GM19324 (cell line): ENCODE measurements around the gene TERT.

ENCODE experiments used
- ATAC-seq: cut with Tn5 transposase; IDR thresholded peaks from one replicate; pipeline ENCODE4 v1.9.1; 2021; ENCODE audit warnings: mild to moderate bottlenecking, moderate library complexity; ENCODE audit not compliant: unreplicated experiment, low FRiP score

Gene TERT

DNA sequence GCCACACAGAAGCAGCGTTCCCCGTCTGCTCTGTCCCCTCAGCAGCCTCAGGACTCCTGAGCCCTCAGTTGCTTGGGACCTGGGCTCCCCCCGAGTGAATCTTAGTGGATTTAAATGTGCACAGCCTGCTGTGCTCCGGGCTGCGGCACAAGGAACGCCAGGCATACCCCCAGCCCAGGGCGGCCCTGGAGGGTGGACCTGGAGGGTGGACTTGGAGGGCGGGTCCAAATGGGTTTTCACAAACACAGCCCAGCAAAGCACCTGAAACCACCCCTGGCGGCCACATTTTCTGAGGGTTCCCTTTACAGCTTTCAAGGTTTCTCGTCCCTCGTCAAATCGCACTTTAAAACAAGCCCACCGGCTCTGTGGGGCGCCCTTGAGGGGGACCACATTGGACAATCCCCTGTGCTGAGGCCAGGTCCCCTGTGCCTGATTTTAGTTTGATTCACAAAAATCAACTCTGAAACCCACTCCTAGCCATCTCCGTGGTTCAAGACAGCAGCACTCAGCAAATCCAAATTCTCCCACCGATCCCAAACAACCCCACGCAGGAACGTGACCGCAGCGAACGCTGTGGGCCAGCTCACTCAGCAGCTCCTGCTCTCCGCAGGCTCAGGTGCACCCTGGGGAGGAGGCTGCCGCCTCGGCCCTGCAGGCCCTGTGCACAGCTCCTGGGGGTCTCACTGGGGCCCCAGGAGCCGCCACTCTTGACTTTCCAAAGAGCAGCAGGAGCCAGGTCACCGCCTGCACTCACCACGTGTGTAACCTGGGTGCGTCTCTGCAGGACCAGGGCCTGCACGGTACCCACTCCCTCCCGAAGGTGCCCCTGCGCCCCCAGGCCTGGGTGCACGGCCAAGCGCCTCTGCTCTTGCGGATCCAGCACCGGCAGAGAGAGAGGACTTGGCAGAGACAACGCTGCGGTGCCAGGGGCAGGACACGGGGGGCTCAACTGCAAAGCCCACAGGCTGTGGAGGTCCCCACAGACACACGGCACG, 29.1 kb downstream of the TERT start:
- ATAC-seq, result no peak

GRCh38 chr5:1265026-1265425, 29.8 kb downstream of the TERT start:
- ATAC-seq, result no peak

GRCh38 chr5:1264211-1264610, 30.7 kb downstream of the TERT start:
- no peak for ATAC-seq

- no peak for ATAC-seq
Measured at GRCh38 chr5:1262381-1262780, 32.5 kb downstream of the TERT start.

DNA sequence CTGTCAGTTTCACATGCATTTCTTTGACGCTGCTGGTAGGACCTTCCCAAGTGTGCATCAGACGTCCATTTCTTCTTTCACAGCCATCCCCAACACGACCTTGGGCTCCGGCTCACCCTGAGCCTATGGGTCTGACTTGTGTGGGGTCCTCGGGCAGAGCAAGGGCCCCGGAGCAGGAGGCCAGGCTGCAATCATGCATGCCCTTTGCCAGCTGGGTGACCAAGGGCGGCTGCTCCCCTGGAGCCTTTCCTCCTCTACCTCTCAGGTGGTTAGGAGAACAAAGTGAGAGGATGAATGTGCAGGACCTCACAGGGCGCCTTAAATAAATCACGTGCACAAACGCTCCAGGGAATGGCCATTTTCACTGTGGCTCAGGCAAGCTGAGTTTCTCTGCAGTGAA, 33.2 kb downstream of the TERT start:
- ATAC-seq, result no peak

DNA sequence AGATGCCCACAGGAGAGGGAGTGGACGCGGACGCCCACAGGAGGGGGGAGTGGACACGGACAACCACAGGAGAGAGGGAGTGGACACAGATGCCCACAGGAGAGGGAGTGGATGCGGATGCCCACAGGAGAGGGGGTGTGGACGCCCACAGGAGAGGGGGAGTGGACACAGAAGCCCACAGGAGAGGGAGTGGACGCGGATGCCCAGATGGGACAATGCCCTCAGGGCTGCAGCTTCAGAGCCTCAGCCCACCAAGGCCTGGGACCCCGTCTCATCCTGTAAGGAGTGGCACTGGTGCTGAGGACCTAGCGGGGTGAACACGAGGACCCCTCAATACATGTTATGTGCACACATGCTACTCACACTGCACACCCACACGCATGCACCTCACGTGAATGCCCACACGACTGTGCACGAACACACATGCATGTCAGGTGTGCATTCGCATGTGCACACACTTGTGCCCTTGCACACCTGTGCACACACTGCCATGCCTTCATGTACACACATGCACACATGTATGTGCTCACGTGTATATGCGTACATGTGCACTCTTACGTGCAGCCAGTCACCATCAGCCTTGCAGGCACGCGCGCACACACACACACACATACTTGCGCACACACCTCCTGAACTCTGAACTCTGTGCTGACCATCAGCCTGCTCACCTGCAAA, 34.9 kb downstream of the TERT start:
- no peak for ATAC-seq

- no peak for ATAC-seq
Measured at GRCh38 chr5:1257841-1258240, 37.0 kb downstream of the TERT start.

DNA sequence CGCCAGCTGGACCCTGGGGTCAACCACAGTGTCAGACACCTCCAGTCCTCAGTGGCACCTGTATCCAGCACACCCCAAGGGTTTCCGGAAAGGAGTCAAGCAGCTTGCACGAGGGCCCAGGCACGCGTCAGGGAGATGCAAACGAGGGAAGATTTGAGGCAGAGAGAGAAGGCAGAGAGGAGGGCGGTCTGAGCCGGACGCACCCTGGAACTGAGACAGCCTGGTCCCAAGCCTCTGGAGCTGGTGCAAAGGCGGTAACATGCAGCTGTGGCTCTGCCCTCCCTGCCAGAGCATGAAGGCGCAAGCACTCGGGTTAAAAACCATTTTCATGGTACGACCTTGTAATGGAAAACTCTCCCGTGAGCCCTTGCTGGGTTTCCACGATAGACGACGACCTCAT, 37.5 kb downstream of the TERT start:
- no peak for ATAC-seq

GRCh38 chr5:1256776-1257175, 38.1 kb downstream of the TERT start:
- no peak for ATAC-seq

DNA sequence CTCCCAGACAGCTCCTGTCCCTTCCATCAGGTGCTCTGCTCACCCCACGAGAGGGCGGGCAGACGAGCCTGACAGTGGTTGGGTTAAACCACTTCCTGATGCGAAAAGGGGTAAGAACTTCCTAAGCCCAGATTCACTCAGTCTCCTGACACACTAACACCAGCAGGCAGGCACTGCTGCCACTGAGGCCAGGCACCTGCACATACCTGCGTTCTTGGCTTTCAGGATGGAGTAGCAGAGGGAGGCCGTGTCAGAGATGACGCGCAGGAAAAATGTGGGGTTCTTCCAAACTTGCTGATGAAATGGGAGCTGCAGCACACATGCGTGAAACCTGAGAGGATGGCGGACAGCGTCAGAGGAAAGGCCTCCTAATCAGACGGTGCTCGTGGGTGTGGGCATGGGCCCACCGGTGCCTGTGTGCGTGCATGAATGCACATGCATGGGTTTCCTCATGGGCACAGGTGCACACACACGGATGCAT, 39.7 kb downstream of the TERT start:
- no peak for ATAC-seq

- ATAC-seq, result no peak
Measured at GRCh38 chr5:1254196-1254595, 40.7 kb downstream of the TERT start.

- ATAC-seq, result no peak
Measured at GRCh38 chr5:1253456-1254105, 41.3 kb downstream of the TERT start.

- no peak for ATAC-seq
Measured at GRCh38 chr5:1252681-1253080, 42.2 kb downstream of the TERT start.

DNA sequence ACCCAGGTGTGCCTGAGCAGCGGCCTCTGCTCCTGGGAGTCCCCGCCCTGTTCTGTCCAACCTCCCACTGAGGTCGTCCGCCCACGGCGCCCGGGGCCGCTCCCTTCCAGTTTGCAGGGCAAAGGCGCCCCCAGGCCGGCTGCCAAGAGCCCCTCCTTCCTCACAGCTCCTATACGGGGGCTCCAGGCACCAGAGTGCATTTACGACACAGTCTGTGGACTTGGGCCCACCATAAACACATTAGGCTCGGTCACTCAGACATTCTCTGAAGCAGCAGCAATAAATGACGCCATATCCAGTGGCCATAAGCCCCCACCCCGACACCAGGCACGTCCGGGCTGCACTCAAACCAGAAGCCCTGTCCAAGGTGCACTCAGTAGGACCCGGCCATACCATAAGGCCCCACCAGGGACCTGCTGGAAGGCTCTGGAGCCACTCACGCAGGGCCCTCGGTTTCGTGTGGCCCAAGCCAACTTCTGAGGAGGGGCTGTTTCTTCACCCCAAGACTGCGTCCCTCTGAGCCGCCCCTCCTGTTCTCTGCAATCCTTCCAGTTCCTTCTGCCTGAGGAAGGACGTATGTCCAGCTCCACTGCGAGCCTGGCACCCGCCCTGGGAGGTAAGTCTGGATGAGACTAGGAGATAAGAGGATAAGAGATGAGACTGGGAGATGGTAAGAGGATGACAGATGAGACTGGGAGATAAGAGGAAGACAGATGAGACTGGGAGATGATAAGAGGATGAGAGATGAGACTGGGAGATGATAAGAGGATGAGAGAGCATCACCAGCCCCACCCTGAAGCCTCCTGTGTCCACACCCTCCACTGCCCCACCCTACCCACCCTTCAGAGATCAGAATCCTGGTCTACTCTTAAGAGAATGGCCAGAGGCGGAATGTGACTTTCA, 42.9 kb downstream of the TERT start:
- no peak for ATAC-seq

GRCh38 chr5:1249366-1250280, 45.2 kb downstream of the TERT start:
- ATAC-seq, result no peak

DNA sequence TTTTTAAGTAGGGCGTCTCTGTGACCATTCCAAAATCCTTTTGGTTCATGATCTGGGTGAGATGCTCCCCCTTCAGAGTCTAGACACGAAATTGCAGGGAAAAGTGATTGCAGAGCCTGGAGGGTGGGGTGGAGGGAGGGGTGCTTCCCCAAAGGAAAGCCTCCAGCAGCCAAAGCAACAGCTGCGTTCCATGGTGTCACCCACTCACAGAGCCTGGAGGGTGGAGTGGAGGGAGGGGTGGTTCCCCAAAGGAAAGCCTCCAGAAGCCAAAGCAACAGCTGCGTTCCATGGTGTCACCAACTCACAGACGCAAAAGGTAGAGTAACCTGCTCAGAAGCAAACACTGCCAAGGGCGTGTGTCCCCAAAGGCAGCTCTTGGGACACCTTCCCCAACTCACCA, 47.1 kb downstream of the TERT start:
- no peak for ATAC-seq

DNA sequence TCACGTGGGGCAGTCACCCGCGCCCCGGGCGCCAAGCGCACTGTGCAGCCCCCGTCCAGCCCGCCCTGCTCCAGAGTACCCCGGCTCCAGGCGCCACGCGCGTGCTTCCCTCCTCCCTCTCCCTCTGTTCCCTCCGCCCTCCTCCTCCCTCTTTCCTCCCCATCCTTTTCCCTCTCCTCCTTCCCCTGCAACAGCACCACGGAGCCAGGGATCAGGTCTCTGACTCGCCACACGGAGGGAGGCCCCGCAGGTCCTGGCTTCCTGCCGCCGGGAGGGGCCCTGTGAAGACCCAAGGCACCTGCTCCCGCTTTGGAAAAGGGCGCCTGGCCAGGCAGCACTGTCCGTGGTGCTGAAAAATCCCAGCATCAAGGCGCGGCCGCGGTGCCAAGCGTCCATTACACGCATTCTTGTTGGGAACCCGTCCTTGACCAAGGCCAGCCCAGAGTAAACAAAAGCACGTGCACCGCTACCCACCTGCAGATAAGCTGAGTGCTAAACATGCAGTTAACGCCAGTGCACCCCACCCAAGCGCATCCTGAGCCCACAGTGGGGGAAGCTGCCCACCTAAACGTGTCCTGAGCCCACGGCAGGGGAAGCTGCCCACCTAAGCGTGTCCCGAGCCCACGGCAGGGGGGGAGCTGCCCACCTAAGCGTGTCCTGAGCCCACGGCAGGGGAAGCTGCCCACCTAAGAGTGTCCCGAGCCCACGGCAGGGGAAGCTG, 48.0 kb downstream of the TERT start:
- ATAC-seq, result no peak

- ATAC-seq, result no peak
Measured at GRCh38 chr5:1245905-1246576, 48.8 kb downstream of the TERT start.
